ENCODE measurements around the gene SKIDA1.

The SKIDA1 gene

GRCh38 chr10:21500578-21500910 lies 24.9 kb downstream of the SKIDA1 start:
- DNase-seq, result no peak

- DNase-seq, result no peak
These were observed 25.5 kb downstream of the SKIDA1 start for GRCh38 chr10:21499701-21500577.

GRCh38 chr10:21498986-21499385 lies 26.5 kb downstream of the SKIDA1 start:
- no peak for DNase-seq

- DNase-seq, result no peak
These were observed 27.1 kb downstream of the SKIDA1 start for GRCh38 chr10:21498377-21498776.

- peak in 12 of 14 donors; percentile 37 to 85 (median 62) for DNase-seq
These were observed 28.2 kb downstream of the SKIDA1 start for GRCh38 chr10:21497177-21497807.

- peak in 11 of 14 donors; percentile 22 to 76 (median 53) for DNase-seq
These were observed 28.9 kb downstream of the SKIDA1 start for GRCh38 chr10:21496343-21497176.

- DNase-seq, result peak; percentile 21 to 92 (median 77)
These were observed 29.6 kb downstream of the SKIDA1 start for GRCh38 chr10:21495752-21496342.

- peak in 1 of 14 donors; percentile 63 for DNase-seq
These were observed 30.3 kb downstream of the SKIDA1 start for GRCh38 chr10:21495002-21495751.

- peak in 5 of 14 donors; percentile 8 to 55 (median 30) for DNase-seq
These were observed 31.1 kb downstream of the SKIDA1 start for GRCh38 chr10:21494191-21495001.

GRCh38 chr10:21493784-21494183 lies 31.7 kb downstream of the SKIDA1 start:
- DNase-seq, result no peak

GRCh38 chr10:21492421-21492820 lies 33.1 kb downstream of the SKIDA1 start:
- no peak for DNase-seq

- no peak for DNase-seq
These were observed 34.8 kb downstream of the SKIDA1 start for GRCh38 chr10:21490711-21491105.

- DNase-seq, result no peak
These were observed 35.3 kb downstream of the SKIDA1 start for GRCh38 chr10:21490028-21490710.

GRCh38 chr10:21488957-21489446 lies 36.5 kb downstream of the SKIDA1 start:
- DNase-seq, result no peak

- no peak for DNase-seq
These were observed 37.1 kb downstream of the SKIDA1 start for GRCh38 chr10:21488246-21488956.

- DNase-seq, result no peak
These were observed 37.9 kb downstream of the SKIDA1 start for GRCh38 chr10:21487416-21488180.

- DNase-seq, result no peak
These were observed 42.7 kb downstream of the SKIDA1 start for GRCh38 chr10:21482821-21483220.

GRCh38 chr10:21481407-21481806 lies 44.1 kb downstream of the SKIDA1 start:
- DNase-seq, result no peak
